Measurements from ENCODE around the gene DLGAP4.

DNA sequence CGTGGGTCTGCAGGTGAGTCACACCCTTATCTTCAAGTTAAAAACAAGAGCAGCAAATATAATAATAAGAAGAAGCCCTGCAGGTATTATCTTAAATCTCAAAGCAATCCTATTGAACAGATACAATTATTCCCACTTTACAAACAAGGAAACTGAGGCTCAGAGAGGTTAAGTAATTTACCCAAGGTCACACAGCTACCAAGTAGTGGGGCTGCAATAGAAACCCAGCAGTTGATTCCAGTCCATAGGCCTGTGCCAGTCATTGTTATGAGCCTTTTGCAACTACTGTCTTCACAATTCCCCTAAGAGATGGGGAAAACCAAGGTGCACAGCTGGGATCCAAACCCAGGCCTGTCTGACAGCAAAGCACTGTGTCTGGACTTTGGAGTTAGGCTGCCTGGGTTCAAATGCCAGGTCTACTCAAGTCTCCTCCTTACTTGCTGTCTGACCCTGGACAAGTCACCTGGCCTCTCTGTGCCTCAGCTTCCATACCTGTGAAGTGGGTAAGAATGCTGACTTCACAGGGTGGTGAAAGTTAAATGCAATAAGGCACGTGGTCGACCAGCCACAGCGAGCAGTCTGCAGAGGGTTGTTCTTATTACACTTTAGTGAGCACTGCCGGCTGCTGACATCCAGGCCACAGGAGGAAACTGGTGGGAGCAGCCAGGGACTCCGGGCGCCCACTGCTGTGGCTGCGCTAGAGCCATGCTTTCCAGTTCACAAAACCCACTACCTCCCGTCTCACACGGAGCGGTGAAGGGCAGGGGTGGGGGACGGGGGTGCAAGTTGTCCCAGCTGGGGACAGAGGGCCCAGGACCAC, 241.3 kb downstream of the DLGAP4 start:
- no peak for TF ChIP-seq CTCF (optimal IDR thresholded peaks at IDR 0.05 in 1 of 3, IDR thresholded peaks at IDR 0.05 in 1 of 3, conservative IDR thresholded peaks at IDR 0.05 in 1 of 3; ENCODE audit: extremely low read depth in 1 of 3, insufficient read depth in 2 of 3, low read length in 3 of 3)
- no peak for TF ChIP-seq EZH2 (IDR thresholded peaks at IDR 0.05; ENCODE audit: low read length)
